OCI-LY3 (cell line): ENCODE measurements around the gene ANAPC4.

ENCODE experiments used
- H2AFZ ChIP-seq: fragments of 200-600, 300-600 bp; shearing (Covaris generic); 2 replicates; pipeline ENCODE4 v1.6.0; 2014; ENCODE audit warnings: antibody characterized with exemption, low read depth, low read length
- H3K27ac ChIP-seq: fragments of 200-600, 300-600 bp; sonication (generic); 2 replicates; pipeline ENCODE4 v1.5.1; 2014; ENCODE audit warnings: mild to moderate bottlenecking, low read length, moderate library complexity, mixed read lengths
- H3K27me3 ChIP-seq: fragments of 200-600, 300-600 bp; sonication (generic); 2 replicates; pipeline ENCODE4 v1.6.1; 2014; ENCODE audit warnings: low read depth, low read length, mixed read lengths
- H3K36me3 ChIP-seq: fragments of 200-600, 300-600 bp; sonication (generic); replicated peaks from 2 replicates; pipeline ENCODE3; 2014; ENCODE audit warnings: low read depth, low read length, mixed read lengths
- H3K4me1 ChIP-seq: fragments of 300-600, 200-600 bp; sonication (generic); 2 replicates; pipeline ENCODE4 v1.6.1; 2014; ENCODE audit warnings: low read length, mixed read lengths
- H3K4me2 ChIP-seq: fragments of 200-600, 300-600 bp; sonication (generic); 2 replicates; pipeline ENCODE4 v1.6.1; 2014; ENCODE audit warnings: low read length, mixed read lengths
- H3K4me3 ChIP-seq: fragments of 300-600, 200-600 bp; sonication (generic); 2 replicates; pipeline ENCODE4 v1.5.1; 2014; ENCODE audit warnings: antibody characterized with exemption, mild to moderate bottlenecking, low read length, moderate library complexity
- H3K79me2 ChIP-seq: fragments of 300-600, 200-600 bp; shearing (Covaris generic); 2 replicates; pipeline ENCODE4 v1.6.1; 2014; ENCODE audit warnings: mild to moderate bottlenecking, low read length, mixed read lengths
- H3K9ac ChIP-seq: fragments of 300-600, 200-600 bp; shearing (Covaris generic); 2 replicates; pipeline ENCODE4 v1.6.0; 2014; ENCODE audit warnings: mild to moderate bottlenecking, low read length, moderate library complexity
- H3K9me3 ChIP-seq: fragments of 200-600, 300-600 bp; shearing (Covaris generic); 2 replicates; pipeline ENCODE4 v1.6.1; 2014; ENCODE audit warnings: low read length, mixed read lengths; ENCODE audit not compliant: insufficient read depth
- H4K20me1 ChIP-seq: fragments of 200-600, 300-600 bp; sonication (generic); 2 replicates; pipeline ENCODE4 v1.6.1; 2016; ENCODE audit warnings: low read length, mixed read lengths; ENCODE audit not compliant: insufficient read depth
- CTCF ChIP-seq: fragments of 200-600, 300-600 bp; sonication (generic); IDR thresholded peaks from 2 replicates; pipeline ENCODE4 v1.5.1; 2014; ENCODE audit warnings: antibody characterized with exemption, low read length, low read depth
- EZH2phosphoT487 ChIP-seq: fragments of 200-600 bp; shearing (Covaris generic); IDR thresholded peaks from 2 replicates; pipeline ENCODE4 v1.6.1; 2018; ENCODE audit warnings: antibody characterized with exemption, mixed run types, low read depth

ANAPC4 gene

GRCh38 chr4:25403699-25404098 is 26.6 kb downstream of the ANAPC4 start:
- Histone ChIP-seq H2AFZ (no peak overlapping the region), H3K36me3 (peaks cover 34% of the 10 kb centered on the region), H3K9ac (no peak overlapping the region), H3K27me3 (no peaks in the 10 kb centered on the region), H3K4me1 (no peaks in the 10 kb centered on the region), H3K27ac (no peak overlapping the region), H3K9me3 (no peaks in the 10 kb centered on the region), H4K20me1 (no peaks in the 10 kb centered on the region), H3K79me2 (no peaks in the 10 kb centered on the region), H3K4me3 (no peak overlapping the region), H3K4me2 (no peak overlapping the region)
- TF ChIP-seq CTCF, result no peak
- no peak for TF ChIP-seq EZH2phosphoT487

DNA sequence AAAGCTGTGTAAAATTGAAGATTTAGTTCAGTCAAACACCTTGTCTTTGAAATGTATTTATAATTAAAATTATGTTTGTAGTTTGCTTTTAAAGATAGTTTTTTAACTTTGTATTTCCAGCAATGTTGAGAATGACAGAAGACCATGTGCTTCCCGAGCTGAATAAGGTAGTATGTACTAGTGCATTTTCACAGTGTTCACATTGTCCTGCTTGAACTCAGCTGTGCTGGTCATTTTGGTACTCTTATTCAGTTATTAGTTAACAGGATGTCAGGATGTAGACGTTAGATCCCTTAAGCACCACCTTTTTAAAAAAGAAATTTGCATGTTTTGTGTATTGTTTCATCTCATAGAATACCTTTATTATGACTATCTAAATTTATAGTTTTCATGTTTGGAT is 28.4 kb downstream of the ANAPC4 start:
- H3K4me1 ChIP-seq, result no peaks in the 10 kb centered on the region
- no peak overlapping the region for H2AFZ ChIP-seq
- H3K79me2 ChIP-seq, result no peaks in the 10 kb centered on the region
- no peak overlapping the region for H3K27ac ChIP-seq
- H3K4me3 ChIP-seq, result no peak overlapping the region
- H3K4me2 ChIP-seq, result no peak overlapping the region
- peaks cover 40% of the 10 kb centered on the region for H3K36me3 ChIP-seq
- TF ChIP-seq EZH2phosphoT487 (no peak), CTCF (no peak)
- no peak overlapping the region for H3K9ac ChIP-seq
- H3K9me3 ChIP-seq, result no peaks in the 10 kb centered on the region
- no peaks in the 10 kb centered on the region for H3K27me3 ChIP-seq
- H4K20me1 ChIP-seq, result no peaks in the 10 kb centered on the region

DNA sequence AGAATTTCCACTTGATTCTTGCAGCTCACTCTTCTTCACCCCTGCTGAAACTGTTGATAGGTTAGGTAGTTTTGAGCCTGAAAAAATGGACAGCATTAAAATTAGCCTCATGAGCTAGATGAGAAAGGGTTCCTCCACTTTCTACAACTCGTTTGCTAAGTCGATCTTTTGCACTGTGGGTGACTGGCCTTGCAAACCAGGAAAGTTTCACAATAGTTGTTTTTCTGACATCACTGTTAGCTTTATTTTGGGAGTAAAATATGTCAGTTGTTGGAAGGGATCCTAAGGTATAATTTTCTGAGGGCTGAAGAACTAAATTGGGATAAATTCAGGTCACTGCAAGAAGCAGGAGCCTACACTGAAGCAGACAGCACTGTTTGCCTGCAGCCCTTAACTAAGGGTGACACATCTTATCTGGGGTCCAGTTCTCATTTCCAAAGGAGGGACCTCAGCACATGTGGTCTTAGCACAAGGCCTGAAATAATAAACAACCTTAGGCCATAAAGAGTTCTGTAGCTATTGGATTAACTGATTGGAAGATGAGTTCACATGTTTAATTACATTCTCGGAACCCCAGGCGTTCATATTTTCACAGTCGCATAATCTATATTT is 29.1 kb downstream of the ANAPC4 start:
- H3K36me3 ChIP-seq, result peaks cover 41% of the 10 kb centered on the region
- no peak overlapping the region for H3K27ac ChIP-seq
- no peak overlapping the region for H3K9ac ChIP-seq
- no peaks in the 10 kb centered on the region for H3K9me3 ChIP-seq
- no peaks in the 10 kb centered on the region for H3K4me1 ChIP-seq
- no peak overlapping the region for H3K4me2 ChIP-seq
- no peaks in the 10 kb centered on the region for H3K27me3 ChIP-seq
- no peak overlapping the region for H3K4me3 ChIP-seq
- H2AFZ ChIP-seq, result no peak overlapping the region
- H4K20me1 ChIP-seq, result no peaks in the 10 kb centered on the region
- TF ChIP-seq EZH2phosphoT487, result no peak
- no peak for TF ChIP-seq CTCF
- H3K79me2 ChIP-seq, result no peaks in the 10 kb centered on the region

GRCh38 chr4:25410820-25411529 is 33.9 kb downstream of the ANAPC4 start:
- H3K36me3 ChIP-seq, result peaks cover 26% of the 10 kb centered on the region
- TF ChIP-seq EZH2phosphoT487, result no peak
- no peak for TF ChIP-seq CTCF

More at GRCh38 chr4:25410820-25411529, 33.9 kb downstream of the ANAPC4 start:
- H3K9ac ChIP-seq, result no peak overlapping the region
- H3K79me2 ChIP-seq, result no peaks in the 10 kb centered on the region
- no peaks in the 10 kb centered on the region for H3K4me1 ChIP-seq
- H3K4me2 ChIP-seq, result no peak overlapping the region
- no peak overlapping the region for H2AFZ ChIP-seq
- H3K9me3 ChIP-seq, result no peaks in the 10 kb centered on the region
- H4K20me1 ChIP-seq, result no peaks in the 10 kb centered on the region
- no peaks in the 10 kb centered on the region for H3K27me3 ChIP-seq
- H3K4me3 ChIP-seq, result no peak overlapping the region
- H3K27ac ChIP-seq, result no peak overlapping the region
